IMR-90 (cell line): ENCODE results near the gene MICAL3. TPM values are rescaled to one million over a fixed set of nuclear protein-coding genes. Genes with fewer than 3 reads are reported as not detected.

Experiments
- ATAC-seq: fragments of 200-7000 bp; cut with Tn5 transposase; 2 replicates; pipeline ENCODE4 v1.9.1; 2020; ENCODE audit warnings: low read depth, mild to moderate bottlenecking, moderate library complexity
- BruUV-seq: library from RNA; stranded (reverse); fragments of 400-500 nt; replicated peaks from 2 replicates; lab custom pipeline; 2021; lab: Mats Ljungman, UMichigan
- CTCF ChIA-PET: fragments of 300-600 bp; formaldehyde crosslinking; extraction: SDS; loops from one replicate; lab custom pipeline; 2021; ENCODE audit warnings: antibody characterized with exemption; lab: Yijun Ruan, JAX
- POLR2A ChIA-PET: fragments of 300-600 bp; sonication (Branson Sonifier 250); formaldehyde crosslinking; loops from one replicate; lab custom pipeline; 2022; ENCODE audit warnings: antibody characterized with exemption; ENCODE audit not compliant: unreplicated experiment; lab: Charles Lee
- DNase-seq: peaks from one replicate; pipeline ENCODE4 v3.0.0; 2013
- H2AFZ ChIP-seq: replicated peaks from 2 replicates; pipeline ENCODE3; 2013; ENCODE audit warnings: low read length, mild to moderate bottlenecking; ENCODE audit not compliant: poor library complexity
- H2AK5ac ChIP-seq: 2 replicates; pipeline ENCODE4 v1.6.1; 2013; ENCODE audit warnings: low read depth, low read length, inconsistent platforms
- H2AK9ac ChIP-seq: replicated peaks from 2 replicates; pipeline ENCODE3; 2013; ENCODE audit warnings: mild to moderate bottlenecking, low read depth, low read length, moderate library complexity; ENCODE audit not compliant: poor library complexity
- H2BK120ac ChIP-seq: 2 replicates; pipeline ENCODE4 v1.6.1; 2013; ENCODE audit warnings: low read depth, low read length, inconsistent platforms
- H2BK15ac ChIP-seq: 3 replicates; pipeline ENCODE4 v1.6.1; 2013; ENCODE audit warnings: low read depth, low read length, inconsistent platforms
- H2BK20ac ChIP-seq: 2 replicates; pipeline ENCODE4 v1.6.1; 2013; ENCODE audit warnings: low read depth, mild to moderate bottlenecking, inconsistent platforms, low read length, moderate library complexity
- H2BK5ac ChIP-seq: 2 replicates; pipeline ENCODE4 v1.6.1; 2013; ENCODE audit warnings: mild to moderate bottlenecking, low read depth, low read length, inconsistent platforms; ENCODE audit not compliant: poor library complexity, severe bottlenecking
- H3K14ac ChIP-seq: replicated peaks from 2 replicates; pipeline ENCODE4 v1.6.1; 2013; ENCODE audit warnings: low read depth, low read length, inconsistent platforms
- H3K18ac ChIP-seq: 2 replicates; pipeline ENCODE4 v1.6.1; 2013; ENCODE audit warnings: low read depth, low read length, control low read depth
- H3K23ac ChIP-seq: 2 replicates; pipeline ENCODE4 v1.6.1; 2013; ENCODE audit warnings: low read depth, low read length, inconsistent platforms
- H3K27ac ChIP-seq: 2 replicates; pipeline ENCODE4 v1.5.1; 2013; ENCODE audit warnings: mild to moderate bottlenecking, control low read depth, low read length; ENCODE audit not compliant: insufficient read depth
- H3K27me3 ChIP-seq: 2 replicates; pipeline ENCODE4 v1.6.1; 2013; ENCODE audit warnings: low read length; ENCODE audit not compliant: control insufficient read depth, insufficient read depth
- H3K36me3 ChIP-seq: 2 replicates; pipeline ENCODE4 v1.6.1; 2013; ENCODE audit warnings: low read length, mixed read lengths; ENCODE audit not compliant: control insufficient read depth, insufficient read depth
- H3K4ac ChIP-seq: 2 replicates; pipeline ENCODE4 v1.6.1; 2013; ENCODE audit warnings: low read depth, low read length, inconsistent platforms
- H3K4me1 ChIP-seq: 2 replicates; pipeline ENCODE4 v1.6.1; 2013; ENCODE audit warnings: low read length, mixed read lengths; ENCODE audit not compliant: control insufficient read depth, insufficient read depth
- H3K4me2 ChIP-seq: 2 replicates; pipeline ENCODE4 v1.6.1; 2013; ENCODE audit warnings: low read depth, mild to moderate bottlenecking, control low read depth, low read length, moderate library complexity
- H3K4me3 ChIP-seq: 2 replicates; pipeline ENCODE4 v1.5.1; 2013; ENCODE audit warnings: low read depth, mild to moderate bottlenecking, control low read depth, low read length, moderate library complexity; ENCODE audit not compliant: insufficient read depth
- H3K56ac ChIP-seq: 2 replicates; pipeline ENCODE4 v1.6.1; 2013; ENCODE audit warnings: low read length, inconsistent platforms; ENCODE audit not compliant: insufficient read depth; ENCODE audit errors: extremely low read depth
- H3K79me1 ChIP-seq, 2 experiments: 2 replicates each; pipeline ENCODE4 v1.6.1; 2013; ENCODE audit warnings: low read length in 2 of 2, inconsistent platforms in 1 of 2, low read depth in 1 of 2
- H3K9ac ChIP-seq: 2 replicates; pipeline ENCODE4 v1.6.1; 2013; ENCODE audit warnings: low read depth, low read length, control low read depth
- H3K9me1 ChIP-seq: 2 replicates; pipeline ENCODE4 v1.6.1; 2013; ENCODE audit warnings: low read length, inconsistent platforms; ENCODE audit not compliant: insufficient read depth
- H3K9me3 ChIP-seq: 2 replicates; pipeline ENCODE4 v1.6.1; 2013; ENCODE audit warnings: low read length; ENCODE audit not compliant: control insufficient read depth, insufficient read depth
- H4K20me1 ChIP-seq: 2 replicates; pipeline ENCODE4 v1.6.1; 2013; ENCODE audit warnings: low read length, inconsistent platforms; ENCODE audit not compliant: insufficient read depth
- H4K5ac ChIP-seq: 2 replicates; pipeline ENCODE4 v1.6.1; 2013; ENCODE audit warnings: mild to moderate bottlenecking, low read depth, low read length, control low read depth
- H4K8ac ChIP-seq, 2 experiments: 2 replicates each; pipeline ENCODE4 v1.6.1; 2013; ENCODE audit warnings: low read depth in 2 of 2, low read length in 2 of 2, control low read depth in 1 of 2, inconsistent platforms in 1 of 2
- H4K91ac ChIP-seq: 2 replicates; pipeline ENCODE4 v1.6.1; 2013; ENCODE audit warnings: low read depth, low read length, inconsistent platforms; ENCODE audit not compliant: insufficient read depth
- CEBPB ChIP-seq: IDR thresholded peaks from 2 replicates; pipeline ENCODE4 v1.6.1; 2012; ENCODE audit warnings: low read depth, low read length, improper control_type of control experiment
- CHD1 ChIP-seq: IDR thresholded peaks from 2 replicates; pipeline ENCODE4 v1.6.1; 2012; ENCODE audit warnings: low read depth, low read length, improper control_type of control experiment
- CTCF ChIP-seq: conservative IDR thresholded peaks from 2 replicates; pipeline ENCODE4 v1.5.1; 2012; ENCODE audit warnings: mild to moderate bottlenecking, low read depth, low read length, improper control_type of control experiment
- FOS ChIP-seq: fragments of 150-350 bp; IDR thresholded peaks from 2 replicates; pipeline ENCODE4 v1.6.1; 2016; ENCODE audit warnings: low read depth, low read length
- MAZ ChIP-seq: IDR thresholded peaks from 2 replicates; pipeline ENCODE4 v1.6.1; 2012; ENCODE audit warnings: low read depth, mild to moderate bottlenecking, low read length, improper control_type of control experiment, moderate library complexity, borderline replicate concordance
- MXI1 ChIP-seq: IDR thresholded peaks from 2 replicates; pipeline ENCODE4 v1.6.1; 2012; ENCODE audit warnings: low read depth, mild to moderate bottlenecking, low read length, moderate library complexity, borderline replicate concordance
- NFE2L2 ChIP-seq: fragments of 150-350 bp; IDR thresholded peaks from 2 replicates; pipeline ENCODE4 v1.6.1; 2016; ENCODE audit warnings: low read depth, mild to moderate bottlenecking, low read length
- POLR2A ChIP-seq: IDR thresholded peaks from 2 replicates; pipeline ENCODE4 v1.6.1; 2012; ENCODE audit warnings: mild to moderate bottlenecking, low read depth, low read length
- RAD21 ChIP-seq: IDR thresholded peaks from 2 replicates; pipeline ENCODE4 v1.6.1; 2012; ENCODE audit warnings: low read length, improper control_type of control experiment
- RCOR1 ChIP-seq: IDR thresholded peaks from 2 replicates; pipeline ENCODE4 v1.6.1; 2012; ENCODE audit warnings: mild to moderate bottlenecking, low read length, improper control_type of control experiment; ENCODE audit not compliant: insufficient replicate concordance
- RFX5 ChIP-seq: IDR thresholded peaks from 2 replicates; pipeline ENCODE4 v1.8.0; 2012; ENCODE audit warnings: low read depth, mild to moderate bottlenecking, low read length, moderate library complexity
- SMC3 ChIP-seq: fragments of 150-350 bp; IDR thresholded peaks from 2 replicates; pipeline ENCODE4 v1.6.1; 2016; ENCODE audit warnings: low read depth, mild to moderate bottlenecking, antibody characterized with exemption, low read length, moderate library complexity
- WGBS, 2 experiments: methylation state at CpG; one replicate each; pipeline versions ENCODE4 v1.1.5 to v1.1.7; 2013; ENCODE audit warnings: missing lambda C conversion rate in 2 of 2; ENCODE audit not compliant: insufficient read length in 1 of 2; ENCODE audit errors: extremely low coverage in 2 of 2; 5-methylcytosine and 5-hydroxymethylcytosine counted together
- dilution Hi-C: fragments of 300-500 bp; cut with HindIII; formaldehyde crosslinking; loops from one replicate; pipeline ENCODE4 v1.14.3; 2018; ENCODE audit warnings: low sequenced_read_pairs; ENCODE audit not compliant: unreplicated experiment
- in situ Hi-C: fragments of 300-500 bp; cut with MboI; formaldehyde crosslinking; loops from 3 replicates; pipeline ENCODE4 v1.14.3; 2019; ENCODE audit warnings: low sequenced_read_pairs, inconsistent platforms, mixed read lengths
- intact Hi-C: fragments of 100-400 bp; cut with micrococcal nuclease; formaldehyde crosslinking; loops from 2 replicates; pipeline ENCODE4 v1.10.0; 2022
- polyA plus RNA-seq, 3 experiments: library from polyadenylated mRNA; depleted of rRNA; stranded (reverse); fragments of >200 nt; gene quantifications; 2 replicates each; pipeline ENCODE4 v1.2.3, GENCODE V29; 2012; ENCODE audit warnings: low replicate concordance in 1 of 3
- total RNA-seq: library from RNA; depleted of rRNA; stranded (reverse); fragments of >200 nt; gene quantifications from 2 replicates; pipeline ENCODE4 v1.2.3, GENCODE V29; 2012
- TF ChIP-seq, protein P1 (sequence below): fragments of 150-350 bp; IDR thresholded peaks from 2 replicates; pipeline ENCODE4 v1.6.1; 2017; ENCODE audit warnings: mild to moderate bottlenecking, antibody characterized with exemption, low read length, low read depth

MICAL3 gene
- total and polyA plus RNA-seq, 2 of the 4 experiments (the other 2 are of a cell fraction): 17.6 to 26.8 TPM

DNA sequence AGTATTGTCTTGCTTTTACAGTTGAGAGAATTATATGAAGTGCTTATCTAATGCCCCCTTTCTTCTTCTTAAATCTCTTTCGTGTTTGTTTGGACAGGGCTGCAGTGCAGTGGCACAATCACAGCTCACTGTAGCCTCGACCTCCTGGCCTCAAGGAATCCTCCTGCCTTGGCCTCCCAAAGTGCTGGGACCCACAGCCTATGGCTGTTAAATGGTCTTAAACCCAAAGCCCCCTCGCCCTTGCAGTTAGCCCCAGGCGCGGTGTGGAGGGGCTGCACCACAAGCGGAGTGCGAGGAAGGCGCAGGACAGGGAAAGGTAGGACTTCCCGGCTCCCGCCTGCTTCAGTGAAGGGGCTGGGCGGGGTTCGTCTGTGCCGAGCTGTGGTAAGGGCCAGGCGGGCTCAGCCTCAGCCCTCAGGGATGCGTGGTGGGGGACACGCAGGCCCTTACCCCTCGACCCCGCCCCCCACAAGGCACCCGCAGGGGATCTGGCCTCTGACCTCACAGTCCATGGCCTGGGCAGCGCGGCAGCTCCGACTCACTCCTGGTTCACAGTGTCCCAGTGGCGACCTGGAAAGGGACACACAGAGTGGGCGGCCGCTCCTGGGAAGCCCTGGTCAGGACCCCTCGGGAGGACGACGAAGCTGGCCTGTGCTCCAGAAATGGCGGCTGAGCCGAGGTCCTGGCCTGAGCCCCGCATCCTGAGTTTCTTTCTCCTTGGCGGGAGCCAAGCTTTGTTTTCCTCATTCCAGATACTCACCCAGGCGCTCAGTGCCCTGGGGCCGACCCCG, 274.6 kb downstream of the MICAL3 start (continued):
- TF ChIP-seq MAZ: no peak

- peaks cover 3% of the 10 kb centered on the region; the same call in 1 of the 2 replicates for H3K4me1 ChIP-seq
- ATAC-seq (no peak), DNase-seq (no peak)
- CTCF ChIA-PET: no interaction called here
- BruUV-seq: no TSS peak
- no peak overlapping the region for H4K8ac ChIP-seq
- no peak overlapping the region for H3K4ac ChIP-seq
- peaks cover 11% of the 10 kb centered on the region for H4K20me1 ChIP-seq
- no peaks in the 10 kb centered on the region; the same call in 1 of the 2 replicates for H3K9me1 ChIP-seq
- no peak overlapping the region for H4K91ac ChIP-seq
- H3K79me1 ChIP-seq: peaks cover 13 to 18% of the 10 kb centered on the region in 2 experiments; a peak in 3 of 4 replicates
- H2AFZ ChIP-seq: no peak overlapping the region
- no peak overlapping the region for H3K4me3 ChIP-seq
- H3K56ac ChIP-seq: no peak overlapping the region
- no peaks in the 10 kb centered on the region for H3K36me3 ChIP-seq
- 73% methylated on average over 10 of the region's 40 CpGs; no CpG with 5 or more reads in 1 of the 2 experiments for WGBS, 2 experiments
- no peak overlapping the region for H2BK15ac ChIP-seq
- H3K27ac ChIP-seq: no peak overlapping the region
- H2BK120ac ChIP-seq: no peak overlapping the region
- no peaks in the 10 kb centered on the region for H3K9me3 ChIP-seq
- H2AK9ac ChIP-seq: no peak overlapping the region
- H3K14ac ChIP-seq: no peak overlapping the region
- H2BK20ac ChIP-seq: no peak overlapping the region
- H4K5ac ChIP-seq: no peak overlapping the region
- H3K18ac ChIP-seq: no peak overlapping the region
- intact Hi-C loops: no loop called here
- no peak overlapping the region for H2AK5ac ChIP-seq
- POLR2A ChIA-PET: no interaction called here
- no peak overlapping the region for H3K23ac ChIP-seq
- no peak overlapping the region for H2BK5ac ChIP-seq
- in situ Hi-C loops: no loop called here
- dilution Hi-C loops: no loop called here
- H3K4me2 ChIP-seq: no peak overlapping the region
- no peak overlapping the region for H3K9ac ChIP-seq
- H3K27me3 ChIP-seq: no peaks in the 10 kb centered on the region
- TF ChIP-seq RCOR1 (no peak), FOS (no peak), MAZ (no peak), NFE2L2 (no peak), RAD21 (no peak), CHD1 (no peak), POLR2A (no peak), RFX5 (no peak), MXI1 (no peak), CTCF (no peak), SMC3 (no peak), CEBPB (no peak)
- TF ChIP-seq, protein P1, sequence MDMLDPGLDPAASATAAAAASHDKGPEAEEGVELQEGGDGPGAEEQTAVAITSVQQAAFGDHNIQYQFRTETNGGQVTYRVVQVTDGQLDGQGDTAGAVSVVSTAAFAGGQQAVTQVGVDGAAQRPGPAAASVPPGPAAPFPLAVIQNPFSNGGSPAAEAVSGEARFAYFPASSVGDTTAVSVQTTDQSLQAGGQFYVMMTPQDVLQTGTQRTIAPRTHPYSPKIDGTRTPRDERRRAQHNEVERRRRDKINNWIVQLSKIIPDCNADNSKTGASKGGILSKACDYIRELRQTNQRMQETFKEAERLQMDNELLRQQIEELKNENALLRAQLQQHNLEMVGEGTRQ: no peak
Measured at GRCh38 chr22:17748555-17749353, 275.6 kb downstream of the MICAL3 start.
